ENCODE results near the gene SHC1. TPM values are rescaled to one million over a fixed set of nuclear protein-coding genes. Genes with fewer than 3 reads are reported as not detected.

Gene SHC1
- total and polyA plus RNA-seq, 2 experiments from 2014 or later = 117 to 211 TPM

DNA sequence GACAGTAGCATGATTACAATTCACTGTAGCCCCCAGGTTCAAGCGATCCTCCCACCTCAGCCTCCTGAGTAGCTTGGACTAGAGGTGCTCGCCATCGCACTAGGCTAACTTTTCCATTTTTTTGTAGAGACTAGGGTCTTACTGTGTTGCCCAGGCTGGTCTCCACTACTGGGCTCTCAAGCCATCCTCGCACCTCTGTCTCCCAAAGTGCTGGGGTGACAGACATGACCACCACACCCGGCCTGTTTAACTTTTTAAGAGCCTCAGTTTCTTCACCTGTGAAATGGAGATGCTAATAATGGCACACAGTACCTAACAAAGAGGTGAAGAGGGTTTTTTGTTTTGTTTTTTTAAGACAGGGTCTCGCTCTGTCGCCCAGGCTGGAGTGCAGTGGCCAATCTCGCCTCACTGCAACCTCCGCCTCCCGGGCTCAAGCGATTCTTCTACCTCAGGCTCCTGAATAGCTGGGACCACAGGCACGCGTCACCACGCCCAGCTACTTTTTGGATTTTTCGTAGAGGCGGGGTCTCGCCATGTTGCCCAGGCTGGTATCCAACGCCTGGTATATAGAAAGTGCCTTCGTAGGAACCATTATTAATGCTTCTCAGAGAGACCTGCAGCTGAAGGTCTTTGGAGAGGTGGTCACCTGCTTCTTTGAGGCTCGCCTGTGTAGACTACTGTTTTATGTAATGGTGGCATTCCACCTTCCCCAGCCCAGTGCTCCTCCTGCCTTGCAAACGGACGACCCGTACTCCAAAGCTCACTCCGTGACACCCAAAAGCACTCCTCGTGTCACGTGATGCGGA, 34.6 kb downstream of the SHC1 start:
- Histone ChIP-seq H3K27me3 (ENCODE audit: insufficient read depth) (no peaks in the 10 kb centered on the region; the same call in 1 of the 2 replicates), H3K4me2 (peak overlapping the region; percentile 84), H2AFZ (peak overlapping the region; percentile 20), H3K9me2 (ENCODE audit: insufficient read depth) (no peaks in the 10 kb centered on the region; the same call in 1 of the 2 replicates), H4K20me1 (replicated peaks; ENCODE audit: insufficient read depth) (no peaks in the 10 kb centered on the region), H3K36me3 (ENCODE audit: insufficient read depth) (no peaks in the 10 kb centered on the region), H3K27ac (ENCODE audit: low read depth) (peak overlapping the region; percentile 89), H3K79me2 (replicated peaks; ENCODE audit: insufficient read depth) (no peaks in the 10 kb centered on the region; the same call in 1 of the 2 replicates), H3K4me1 (ENCODE audit: insufficient read depth) (peaks cover 16% of the 10 kb centered on the region), H3K4me3 (peak overlapping the region; percentile 64), H3F3A (replicated peaks; ENCODE audit: low read depth) (peaks cover 10% of the 10 kb centered on the region)
- ATAC-seq (no peak), DNase-seq (ENCODE audit: low spot score) (no peak)
- H3K27ac Mint-ChIP-seq = peak overlapping the region; percentile 100
- peaks cover 19% of the 10 kb centered on the region for H3K4me1 Mint-ChIP-seq
- peaks cover 23% of the 10 kb centered on the region for H3K27me3 Mint-ChIP-seq (ENCODE audit: insufficient read depth, low read depth, poor library complexity)
- TF ChIP-seq CREB1 (CRISPR knock-in tag; IDR thresholded peaks at IDR 0.05; ENCODE audit: low read depth) = no peak
- TF ChIP-seq, protein P1, sequence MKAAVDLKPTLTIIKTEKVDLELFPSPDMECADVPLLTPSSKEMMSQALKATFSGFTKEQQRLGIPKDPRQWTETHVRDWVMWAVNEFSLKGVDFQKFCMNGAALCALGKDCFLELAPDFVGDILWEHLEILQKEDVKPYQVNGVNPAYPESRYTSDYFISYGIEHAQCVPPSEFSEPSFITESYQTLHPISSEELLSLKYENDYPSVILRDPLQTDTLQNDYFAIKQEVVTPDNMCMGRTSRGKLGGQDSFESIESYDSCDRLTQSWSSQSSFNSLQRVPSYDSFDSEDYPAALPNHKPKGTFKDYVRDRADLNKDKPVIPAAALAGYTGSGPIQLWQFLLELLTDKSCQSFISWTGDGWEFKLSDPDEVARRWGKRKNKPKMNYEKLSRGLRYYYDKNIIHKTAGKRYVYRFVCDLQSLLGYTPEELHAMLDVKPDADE (IDR thresholded peaks at IDR 0.05) = no peak
- TF ChIP-seq EZH2 (IDR thresholded peaks at IDR 0.05; ENCODE audit: low read depth, unreplicated experiment) = no peak
- no peak for TF ChIP-seq POLR2AphosphoS5 (IDR thresholded peaks at IDR 0.05; ENCODE audit: low read depth)
- TF ChIP-seq NANOG (IDR thresholded peaks at IDR 0.05; ENCODE audit: borderline replicate concordance) = no peak
- TF ChIP-seq, protein P2, sequence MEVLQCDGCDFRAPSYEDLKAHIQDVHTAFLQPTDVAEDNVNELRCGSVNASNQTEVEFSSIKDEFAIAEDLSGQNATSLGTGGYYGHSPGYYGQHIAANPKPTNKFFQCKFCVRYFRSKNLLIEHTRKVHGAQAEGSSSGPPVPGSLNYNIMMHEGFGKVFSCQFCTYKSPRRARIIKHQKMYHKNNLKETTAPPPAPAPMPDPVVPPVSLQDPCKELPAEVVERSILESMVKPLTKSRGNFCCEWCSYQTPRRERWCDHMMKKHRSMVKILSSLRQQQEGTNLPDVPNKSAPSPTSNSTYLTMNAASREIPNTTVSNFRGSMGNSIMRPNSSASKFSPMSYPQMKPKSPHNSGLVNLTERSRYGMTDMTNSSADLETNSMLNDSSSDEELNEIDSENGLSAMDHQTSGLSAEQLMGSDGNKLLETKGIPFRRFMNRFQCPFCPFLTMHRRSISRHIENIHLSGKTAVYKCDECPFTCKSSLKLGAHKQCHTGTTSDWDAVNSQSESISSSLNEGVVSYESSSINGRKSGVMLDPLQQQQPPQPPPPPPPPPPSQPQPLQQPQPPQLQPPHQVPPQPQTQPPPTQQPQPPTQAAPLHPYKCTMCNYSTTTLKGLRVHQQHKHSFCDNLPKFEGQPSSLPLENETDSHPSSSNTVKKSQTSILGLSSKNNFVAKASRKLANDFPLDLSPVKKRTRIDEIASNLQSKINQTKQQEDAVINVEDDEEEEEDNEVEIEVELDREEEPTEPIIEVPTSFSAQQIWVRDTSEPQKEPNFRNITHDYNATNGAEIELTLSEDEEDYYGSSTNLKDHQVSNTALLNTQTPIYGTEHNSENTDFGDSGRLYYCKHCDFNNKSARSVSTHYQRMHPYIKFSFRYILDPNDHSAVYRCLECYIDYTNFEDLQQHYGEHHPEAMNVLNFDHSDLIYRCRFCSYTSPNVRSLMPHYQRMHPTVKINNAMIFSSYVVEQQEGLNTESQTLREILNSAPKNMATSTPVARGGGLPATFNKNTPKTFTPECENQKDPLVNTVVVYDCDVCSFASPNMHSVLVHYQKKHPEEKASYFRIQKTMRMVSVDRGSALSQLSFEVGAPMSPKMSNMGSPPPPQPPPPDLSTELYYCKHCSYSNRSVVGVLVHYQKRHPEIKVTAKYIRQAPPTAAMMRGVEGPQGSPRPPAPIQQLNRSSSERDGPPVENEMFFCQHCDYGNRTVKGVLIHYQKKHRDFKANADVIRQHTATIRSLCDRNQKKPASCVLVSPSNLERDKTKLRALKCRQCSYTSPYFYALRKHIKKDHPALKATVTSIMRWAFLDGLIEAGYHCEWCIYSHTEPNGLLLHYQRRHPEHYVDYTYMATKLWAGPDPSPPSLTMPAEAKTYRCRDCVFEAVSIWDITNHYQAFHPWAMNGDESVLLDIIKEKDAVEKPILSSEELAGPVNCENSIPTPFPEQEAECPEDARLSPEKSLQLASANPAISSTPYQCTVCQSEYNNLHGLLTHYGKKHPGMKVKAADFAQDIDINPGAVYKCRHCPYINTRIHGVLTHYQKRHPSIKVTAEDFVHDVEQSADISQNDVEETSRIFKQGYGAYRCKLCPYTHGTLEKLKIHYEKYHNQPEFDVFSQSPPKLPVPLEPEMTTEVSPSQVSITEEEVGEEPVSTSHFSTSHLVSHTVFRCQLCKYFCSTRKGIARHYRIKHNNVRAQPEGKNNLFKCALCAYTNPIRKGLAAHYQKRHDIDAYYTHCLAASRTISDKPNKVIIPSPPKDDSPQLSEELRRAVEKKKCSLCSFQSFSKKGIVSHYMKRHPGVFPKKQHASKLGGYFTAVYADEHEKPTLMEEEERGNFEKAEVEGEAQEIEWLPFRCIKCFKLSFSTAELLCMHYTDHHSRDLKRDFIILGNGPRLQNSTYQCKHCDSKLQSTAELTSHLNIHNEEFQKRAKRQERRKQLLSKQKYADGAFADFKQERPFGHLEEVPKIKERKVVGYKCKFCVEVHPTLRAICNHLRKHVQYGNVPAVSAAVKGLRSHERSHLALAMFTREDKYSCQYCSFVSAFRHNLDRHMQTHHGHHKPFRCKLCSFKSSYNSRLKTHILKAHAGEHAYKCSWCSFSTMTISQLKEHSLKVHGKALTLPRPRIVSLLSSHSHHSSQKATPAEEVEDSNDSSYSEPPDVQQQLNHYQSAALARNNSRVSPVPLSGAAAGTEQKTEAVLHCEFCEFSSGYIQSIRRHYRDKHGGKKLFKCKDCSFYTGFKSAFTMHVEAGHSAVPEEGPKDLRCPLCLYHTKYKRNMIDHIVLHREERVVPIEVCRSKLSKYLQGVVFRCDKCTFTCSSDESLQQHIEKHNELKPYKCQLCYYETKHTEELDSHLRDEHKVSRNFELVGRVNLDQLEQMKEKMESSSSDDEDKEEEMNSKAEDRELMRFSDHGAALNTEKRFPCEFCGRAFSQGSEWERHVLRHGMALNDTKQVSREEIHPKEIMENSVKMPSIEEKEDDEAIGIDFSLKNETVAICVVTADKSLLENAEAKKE (CRISPR knock-in tag; IDR thresholded peaks at IDR 0.05) = no peak
- TF ChIP-seq, protein P3, sequence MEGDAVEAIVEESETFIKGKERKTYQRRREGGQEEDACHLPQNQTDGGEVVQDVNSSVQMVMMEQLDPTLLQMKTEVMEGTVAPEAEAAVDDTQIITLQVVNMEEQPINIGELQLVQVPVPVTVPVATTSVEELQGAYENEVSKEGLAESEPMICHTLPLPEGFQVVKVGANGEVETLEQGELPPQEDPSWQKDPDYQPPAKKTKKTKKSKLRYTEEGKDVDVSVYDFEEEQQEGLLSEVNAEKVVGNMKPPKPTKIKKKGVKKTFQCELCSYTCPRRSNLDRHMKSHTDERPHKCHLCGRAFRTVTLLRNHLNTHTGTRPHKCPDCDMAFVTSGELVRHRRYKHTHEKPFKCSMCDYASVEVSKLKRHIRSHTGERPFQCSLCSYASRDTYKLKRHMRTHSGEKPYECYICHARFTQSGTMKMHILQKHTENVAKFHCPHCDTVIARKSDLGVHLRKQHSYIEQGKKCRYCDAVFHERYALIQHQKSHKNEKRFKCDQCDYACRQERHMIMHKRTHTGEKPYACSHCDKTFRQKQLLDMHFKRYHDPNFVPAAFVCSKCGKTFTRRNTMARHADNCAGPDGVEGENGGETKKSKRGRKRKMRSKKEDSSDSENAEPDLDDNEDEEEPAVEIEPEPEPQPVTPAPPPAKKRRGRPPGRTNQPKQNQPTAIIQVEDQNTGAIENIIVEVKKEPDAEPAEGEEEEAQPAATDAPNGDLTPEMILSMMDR (conservative IDR thresholded peaks at IDR 0.05; ENCODE audit: low read depth in 2 of 2) = no peak
- TF ChIP-seq STAT1 (IDR thresholded peaks at IDR 0.05; ENCODE audit: unreplicated experiment) = no peak
- no peak for TF ChIP-seq JUNB (IDR thresholded peaks at IDR 0.05; ENCODE audit: unreplicated experiment)
- TF ChIP-seq ZNF331 (CRISPR knock-in tag; IDR thresholded peaks at IDR 0.05; ENCODE audit: low read depth) = no peak
- TF ChIP-seq ZNF114 (CRISPR knock-in tag; IDR thresholded peaks at IDR 0.05) = no peak
- H3K9me3 Mint-ChIP-seq = peaks cover 3% of the 10 kb centered on the region; the same call in 1 of the 3 replicates
- peak overlapping the region; percentile 87 for H3K4me3 Mint-ChIP-seq
- H3K36me3 Mint-ChIP-seq (ENCODE audit: low read depth) = peaks cover 4% of the 10 kb centered on the region; the same call in 1 of the 3 replicates
